GM18502 (cell line): ENCODE measurements around the gene SATB2.

Experiments used
- ATAC-seq: cut with Tn5 transposase; IDR thresholded peaks from one replicate; pipeline ENCODE4 v1.9.1; 2021; ENCODE audit warnings: mild to moderate bottlenecking; ENCODE audit not compliant: unreplicated experiment, poor library complexity

Gene SATB2

GRCh38 chr2:199339891-199340605 is 117.7 kb downstream of the SATB2 start:
- no peak for ATAC-seq

GRCh38 chr2:199336546-199336945 is 121.2 kb downstream of the SATB2 start:
- no peak for ATAC-seq

DNA sequence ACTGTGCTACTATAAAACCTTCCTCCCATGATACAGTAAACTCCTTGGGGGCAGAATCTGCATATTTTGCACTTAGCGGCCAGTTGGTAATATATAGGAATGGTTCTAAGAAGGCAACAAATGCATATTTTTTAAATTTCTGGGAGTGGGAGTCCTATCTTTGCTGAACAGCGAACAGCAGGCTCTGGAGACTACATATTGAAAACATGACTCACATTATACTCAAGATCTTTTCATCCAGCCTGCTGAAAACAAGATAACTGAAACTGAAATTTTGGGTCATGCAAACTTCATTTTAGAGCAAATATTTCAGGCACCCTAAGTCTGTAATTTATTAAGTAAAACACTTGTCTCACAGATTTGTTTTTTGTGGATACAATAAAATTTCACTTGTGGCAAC is 122.2 kb downstream of the SATB2 start:
- no peak for ATAC-seq

- ATAC-seq: no peak
Observed at GRCh38 chr2:199329466-199329865, 128.3 kb downstream of the SATB2 start.

DNA sequence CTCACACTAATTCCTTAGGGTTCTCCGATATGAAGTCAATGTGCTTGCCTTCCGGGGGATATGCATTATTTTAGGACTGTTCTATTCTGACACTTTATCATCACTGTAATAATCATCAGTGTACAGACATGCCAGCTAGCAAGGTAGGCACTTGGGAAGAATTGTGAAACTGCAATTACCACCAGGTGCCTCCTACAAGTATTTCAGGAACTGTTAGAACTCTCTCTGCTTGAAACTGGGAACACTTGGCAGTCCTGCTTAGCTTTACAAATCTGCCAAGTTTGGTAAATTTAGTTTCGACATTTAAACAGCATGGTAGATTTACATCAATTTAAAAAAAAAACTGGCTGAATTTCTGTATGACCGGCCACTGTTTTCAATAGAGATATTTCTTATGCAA is 128.7 kb downstream of the SATB2 start:
- ATAC-seq: no peak

GRCh38 chr2:199325881-199326280 is 131.9 kb downstream of the SATB2 start:
- no peak for ATAC-seq

DNA sequence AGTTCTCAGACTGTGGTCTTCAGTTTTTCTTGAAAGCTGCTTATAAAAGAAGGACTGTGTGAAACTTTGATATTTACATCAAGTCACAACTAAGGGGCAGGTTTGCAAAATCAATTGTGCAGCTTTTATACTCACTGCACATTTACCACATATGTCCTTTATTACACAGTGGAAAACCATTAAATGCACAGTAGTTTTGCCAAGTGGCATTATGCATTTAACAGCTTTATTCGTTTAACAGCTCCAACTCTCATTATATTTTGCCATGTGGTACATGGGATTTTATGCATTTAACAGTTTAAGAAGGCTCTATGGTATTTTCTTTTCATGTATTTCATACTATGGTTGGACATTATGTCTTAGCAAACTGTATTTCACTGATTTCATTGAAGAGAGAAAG is 135.6 kb downstream of the SATB2 start:
- ATAC-seq: no peak

GRCh38 chr2:199317646-199318045 is 140.1 kb downstream of the SATB2 start:
- ATAC-seq: no peak

DNA sequence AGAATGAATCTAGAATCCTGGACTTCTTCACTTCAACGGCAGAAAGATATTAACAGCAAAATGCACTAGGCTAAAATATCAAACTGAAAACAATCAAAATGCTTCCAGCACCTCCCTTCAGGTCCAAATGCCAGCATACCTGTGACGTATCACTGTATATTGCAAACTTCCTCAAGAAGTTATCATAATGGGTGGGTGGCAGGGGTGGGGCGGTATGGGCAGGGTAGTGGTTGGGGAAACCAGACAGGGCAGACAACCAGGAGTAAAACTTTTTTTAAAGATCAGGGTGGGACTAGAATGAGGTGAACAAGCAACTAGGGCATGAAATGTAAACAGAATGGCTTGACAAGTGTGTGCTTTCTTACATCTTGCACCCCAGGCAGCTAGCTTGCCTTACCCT is 140.9 kb downstream of the SATB2 start:
- no peak for ATAC-seq

DNA sequence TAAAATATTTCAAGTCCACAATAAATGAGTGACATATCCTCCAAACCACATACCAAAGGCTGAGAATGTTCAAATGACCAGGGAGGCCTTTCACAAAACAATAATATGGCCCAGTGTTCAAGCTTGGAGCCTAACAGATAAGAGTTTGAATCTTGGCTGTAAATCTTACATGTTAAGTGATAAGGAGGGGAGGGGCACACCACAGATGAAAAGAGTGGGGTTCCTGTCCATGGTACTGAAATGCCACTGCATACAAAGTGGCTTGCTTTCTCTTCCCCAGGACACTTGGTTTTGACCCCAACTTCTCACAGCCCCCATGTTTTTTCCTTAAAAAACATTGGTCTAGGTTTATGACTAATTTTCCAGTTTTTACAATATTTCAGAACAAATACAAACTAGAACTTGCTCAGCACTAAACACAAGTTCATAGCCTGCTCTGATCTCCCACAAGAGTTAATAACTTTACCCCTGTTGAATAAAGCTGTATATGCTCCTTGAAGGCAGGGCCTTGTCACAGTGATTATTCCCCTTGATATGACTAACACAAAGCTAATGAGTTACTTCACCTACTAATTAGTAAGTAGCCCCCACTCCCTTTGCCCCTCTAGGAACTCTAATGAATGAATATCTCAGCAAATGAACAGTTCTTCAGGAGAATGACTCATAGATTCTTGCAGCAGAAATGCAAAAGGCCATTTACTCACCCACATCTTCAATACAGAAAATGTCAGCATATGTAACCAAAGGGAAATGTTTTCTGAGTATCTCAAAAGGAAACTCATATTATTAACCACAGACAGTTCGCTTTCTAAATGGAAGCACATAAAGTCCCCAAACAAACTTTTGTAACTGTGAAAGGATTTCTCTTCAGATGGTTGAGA is 142.2 kb downstream of the SATB2 start:
- ATAC-seq: no peak

GRCh38 chr2:199312931-199313330 is 144.8 kb downstream of the SATB2 start:
- ATAC-seq: no peak

GRCh38 chr2:199310771-199311585 is 146.8 kb downstream of the SATB2 start:
- ATAC-seq: no peak

DNA sequence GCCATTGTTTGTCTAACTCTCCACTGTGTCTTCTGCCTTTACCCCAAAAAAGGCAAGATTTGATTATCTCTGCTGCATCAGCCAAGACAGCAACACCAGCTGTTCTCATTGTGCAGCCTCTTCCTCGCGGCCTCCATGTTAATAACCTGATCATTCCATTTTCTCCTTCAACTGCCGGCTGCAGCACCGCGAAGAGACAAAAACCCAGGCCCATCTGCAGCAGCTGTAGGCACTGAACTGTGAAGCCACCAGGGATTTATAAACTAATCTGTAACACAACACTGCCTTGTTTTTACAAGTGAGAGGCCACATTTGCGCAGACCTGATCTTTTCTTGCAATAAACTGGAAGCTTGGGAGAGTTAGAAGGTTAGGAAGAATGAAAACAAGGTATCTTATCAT is 147.8 kb downstream of the SATB2 start:
- no peak for ATAC-seq

DNA sequence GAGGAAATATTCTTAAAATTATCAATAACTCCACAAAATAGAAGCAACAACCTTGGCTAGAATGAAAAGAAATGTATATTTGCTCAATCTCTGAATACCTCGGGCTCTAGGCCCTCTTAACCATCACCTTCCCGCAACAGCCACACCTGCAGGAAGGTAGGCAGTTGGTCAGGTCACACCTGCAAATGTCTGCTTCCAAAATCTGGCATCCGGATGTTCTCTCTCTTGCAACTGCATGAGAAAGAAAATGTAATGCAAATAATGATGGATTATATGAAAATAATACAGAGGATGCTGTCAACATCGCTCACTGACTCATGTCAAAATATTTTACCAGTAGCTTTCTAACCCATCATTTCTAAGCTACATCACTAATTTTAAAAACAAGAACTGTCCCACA is 148.3 kb downstream of the SATB2 start:
- ATAC-seq: no peak

DNA sequence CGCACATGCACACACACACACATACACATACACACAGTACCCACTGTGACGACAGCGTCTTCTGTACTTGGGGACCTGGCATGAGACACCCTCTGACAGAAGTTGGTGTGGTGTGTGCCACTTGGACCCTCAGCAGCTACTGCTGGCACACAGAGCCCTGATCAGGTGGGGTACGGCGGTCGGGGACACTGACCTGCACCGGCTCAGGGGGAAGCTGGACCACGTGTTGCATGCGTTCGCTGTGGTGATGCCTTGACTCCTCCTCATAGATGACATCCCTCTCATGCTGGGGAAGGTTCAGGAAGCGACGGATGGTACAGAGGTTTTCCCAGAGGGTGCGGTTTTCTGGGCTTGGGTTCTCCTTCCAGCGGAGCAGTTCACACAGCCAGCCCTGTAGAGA is 149.2 kb downstream of the SATB2 start:
- no peak for ATAC-seq

GRCh38 chr2:199307461-199307860 is 150.3 kb downstream of the SATB2 start:
- ATAC-seq: no peak

GRCh38 chr2:199306116-199306515 is 151.6 kb downstream of the SATB2 start:
- no peak for ATAC-seq

DNA sequence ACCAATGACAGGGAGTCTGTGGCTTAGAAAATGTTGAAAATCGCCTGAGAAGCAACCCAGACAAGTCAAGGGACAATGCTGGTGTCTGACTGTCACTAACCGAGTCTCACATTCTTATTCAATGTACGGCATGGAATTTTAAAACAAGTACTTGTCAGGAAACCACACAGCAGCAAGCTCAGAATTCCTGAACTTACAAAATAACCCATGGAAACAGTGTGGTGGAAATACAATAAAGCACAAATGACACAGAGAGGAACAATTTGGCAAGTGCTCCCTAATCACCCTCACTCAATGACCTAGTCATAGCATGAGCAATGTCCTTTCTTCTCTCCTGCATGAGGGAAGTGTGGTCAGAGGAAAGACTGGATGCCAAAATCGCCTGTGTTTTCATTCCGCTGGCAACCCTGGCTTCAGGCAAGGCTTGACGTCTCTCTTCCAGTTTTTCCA is 154.0 kb downstream of the SATB2 start:
- ATAC-seq: no peak

DNA sequence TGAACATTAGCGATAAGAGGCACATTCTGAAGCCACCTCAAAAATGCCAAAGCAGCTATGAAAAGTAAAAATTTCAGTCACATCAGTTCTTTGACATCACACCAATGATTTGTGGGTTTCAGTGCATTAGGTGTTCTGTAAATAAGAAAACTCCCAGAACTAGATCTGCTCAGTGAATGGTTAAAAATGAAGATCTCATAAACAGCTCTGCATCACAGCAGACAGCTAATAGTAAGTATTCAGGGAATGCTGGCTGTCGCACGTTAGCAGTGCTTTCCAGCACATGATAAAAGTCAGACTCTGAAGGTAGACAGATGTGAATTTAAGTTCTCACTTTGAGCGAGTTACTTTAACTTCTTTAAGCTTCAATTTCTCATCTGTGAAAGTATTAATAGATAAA is 154.9 kb downstream of the SATB2 start:
- ATAC-seq: no peak

- ATAC-seq: no peak
Observed at GRCh38 chr2:199288424-199288823, 169.3 kb downstream of the SATB2 start.

GRCh38 chr2:199282309-199282708 is 175.4 kb downstream of the SATB2 start:
- ATAC-seq: peak; percentile 45
